HepG2 (cell line): ENCODE measurements around the gene FAM219A.

Experiments
- CTCF ChIP-seq: sonication (generic); formaldehyde crosslinking; IDR thresholded peaks from 2 replicates; pipeline ENCODE4 v1.5.0; 2020; ENCODE audit warnings: mild to moderate bottlenecking, missing genetic modification reagents, moderate library complexity
- HDAC1 ChIP-seq: sonication (generic); formaldehyde crosslinking; IDR thresholded peaks from 2 replicates; pipeline ENCODE4 v1.5.1; 2020; ENCODE audit warnings: mild to moderate bottlenecking, missing genetic modification reagents
- RAD51 ChIP-seq: fragments of 450-650 bp; IDR thresholded peaks from 2 replicates; pipeline ENCODE4 v1.6.1; 2016; ENCODE audit warnings: borderline replicate concordance
- ZBTB7A ChIP-seq: sonication (generic); formaldehyde crosslinking; IDR thresholded peaks from 2 replicates; pipeline ENCODE4 v1.8.0; 2022; ENCODE audit warnings: mild to moderate bottlenecking, missing genetic modification reagents
- TF ChIP-seq, protein P1 (sequence below): sonication (generic); formaldehyde crosslinking; IDR thresholded peaks from 2 replicates; pipeline ENCODE4 v1.5.0; 2020; ENCODE audit warnings: missing genetic modification reagents

GRCh38 chr9:34490760-34491159, 32.4 kb upstream of the FAM219A start:
- no peak for TF ChIP-seq ZBTB7A
- TF ChIP-seq, protein P1, sequence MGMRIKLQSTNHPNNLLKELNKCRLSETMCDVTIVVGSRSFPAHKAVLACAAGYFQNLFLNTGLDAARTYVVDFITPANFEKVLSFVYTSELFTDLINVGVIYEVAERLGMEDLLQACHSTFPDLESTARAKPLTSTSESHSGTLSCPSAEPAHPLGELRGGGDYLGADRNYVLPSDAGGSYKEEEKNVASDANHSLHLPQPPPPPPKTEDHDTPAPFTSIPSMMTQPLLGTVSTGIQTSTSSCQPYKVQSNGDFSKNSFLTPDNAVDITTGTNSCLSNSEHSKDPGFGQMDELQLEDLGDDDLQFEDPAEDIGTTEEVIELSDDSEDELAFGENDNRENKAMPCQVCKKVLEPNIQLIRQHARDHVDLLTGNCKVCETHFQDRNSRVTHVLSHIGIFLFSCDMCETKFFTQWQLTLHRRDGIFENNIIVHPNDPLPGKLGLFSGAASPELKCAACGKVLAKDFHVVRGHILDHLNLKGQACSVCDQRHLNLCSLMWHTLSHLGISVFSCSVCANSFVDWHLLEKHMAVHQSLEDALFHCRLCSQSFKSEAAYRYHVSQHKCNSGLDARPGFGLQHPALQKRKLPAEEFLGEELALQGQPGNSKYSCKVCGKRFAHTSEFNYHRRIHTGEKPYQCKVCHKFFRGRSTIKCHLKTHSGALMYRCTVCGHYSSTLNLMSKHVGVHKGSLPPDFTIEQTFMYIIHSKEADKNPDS, result no peak
- no peak for TF ChIP-seq HDAC1 (CRISPR knock-in tag)
- TF ChIP-seq RAD51, result no peak
- TF ChIP-seq CTCF, result no peak
